PFSK-1 (cell line): Measurements from ENCODE around the gene IL25.

ENCODE experiments used
- REST ChIP-seq, 2 experiments: IDR thresholded peaks; 2 replicates each; pipeline versions ENCODE4 v1.6.1 to v1.8.0; 2011 to 2012; ENCODE audit warnings: low read depth in 2 of 2, low read length in 2 of 2, control low read depth in 1 of 2, inconsistent platforms in 1 of 2, mild to moderate bottlenecking in 1 of 2, moderate library complexity in 1 of 2; ENCODE audit not compliant: insufficient read depth in 1 of 2
- TAF1 ChIP-seq: IDR thresholded peaks from 2 replicates; pipeline ENCODE4 v1.6.1; 2012; ENCODE audit warnings: low read length, control low read depth, borderline replicate concordance; ENCODE audit not compliant: insufficient read depth

GRCh38 chr14:23414906-23415820, 42.6 kb downstream of the IL25 start:
- TF ChIP-seq TAF1 = no peak
- no peak for TF ChIP-seq REST (IDR thresholded peaks at IDR 0.05; ENCODE audit: insufficient read depth in 1 of 2, low read depth in 2 of 2, low read length in 2 of 2)
